Endothelial cell (in vitro differentiated cells): ENCODE data around the gene SORL1-AS1.

Experiments
- DNase-seq: peaks from one replicate; pipeline ENCODE4 v3.0.0; 2021; ENCODE audit warnings: low spot score
- H3K27ac Mint-ChIP-seq: one replicate; pipeline ENCODE4 v1.8.0; 2021; ENCODE audit warnings: mixed read lengths, inconsistent platforms; ENCODE audit not compliant: unreplicated experiment
- H3K27me3 Mint-ChIP-seq: one replicate; pipeline ENCODE4 v1.8.0; 2021; ENCODE audit warnings: mild to moderate bottlenecking, moderate library complexity, mixed read lengths, inconsistent platforms; ENCODE audit not compliant: unreplicated experiment
- H3K36me3 Mint-ChIP-seq: one replicate; pipeline ENCODE4 v1.8.0; 2021; ENCODE audit warnings: mild to moderate bottlenecking, low read depth, mixed read lengths, inconsistent platforms; ENCODE audit not compliant: unreplicated experiment
- H3K4me1 Mint-ChIP-seq: one replicate; pipeline ENCODE4 v1.8.0; 2021; ENCODE audit warnings: mild to moderate bottlenecking, mixed read lengths, inconsistent platforms; ENCODE audit not compliant: unreplicated experiment
- H3K4me3 Mint-ChIP-seq: one replicate; pipeline ENCODE4 v1.8.0; 2021; ENCODE audit warnings: mild to moderate bottlenecking, mixed read lengths, inconsistent platforms; ENCODE audit not compliant: unreplicated experiment
- H3K9me3 Mint-ChIP-seq: one replicate; pipeline ENCODE4 v1.8.0; 2021; ENCODE audit warnings: mixed read lengths, inconsistent platforms; ENCODE audit not compliant: unreplicated experiment
- TF ChIP-seq, protein P1 (sequence below): fragments of 200-600 bp; sonication (generic); IDR thresholded peaks from one replicate; pipeline ENCODE4 v1.5.0; 2021; ENCODE audit warnings: antibody characterized with exemption; ENCODE audit not compliant: unreplicated experiment

SORL1-AS1 gene

DNA sequence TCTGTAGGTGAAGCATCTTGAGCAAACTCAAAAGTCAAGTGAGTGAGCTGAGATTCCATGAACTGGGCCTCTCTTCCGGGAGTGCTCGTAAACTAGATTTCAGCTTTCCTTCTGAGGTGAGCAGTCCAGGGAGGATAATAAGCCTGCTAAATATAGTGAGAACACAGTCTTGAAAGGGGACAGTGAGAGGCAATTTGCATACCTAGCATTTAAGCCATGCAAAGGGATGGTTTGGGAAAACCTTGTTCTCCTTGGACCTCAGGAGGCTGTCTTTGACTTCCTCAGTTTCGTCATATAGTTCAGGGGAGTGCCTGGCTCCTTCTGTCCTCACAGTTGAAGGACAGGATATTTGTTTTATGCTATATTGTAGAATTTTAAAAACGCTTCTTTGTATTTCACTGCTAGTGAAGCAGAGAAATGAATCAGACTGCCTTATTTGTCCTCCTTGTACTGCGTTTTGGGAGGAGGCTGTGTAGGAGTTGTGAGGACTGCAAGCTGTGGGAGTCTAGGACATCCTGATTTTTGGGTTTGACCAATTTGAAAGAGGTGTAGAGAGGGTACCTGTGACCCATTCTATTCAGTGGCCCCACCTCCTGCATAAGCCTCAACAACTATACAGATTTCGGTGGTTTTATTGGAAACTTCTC is 11.0 kb upstream of the SORL1-AS1 start:
- H3K27me3 Mint-ChIP-seq, result peaks cover 7% of the 10 kb centered on the region

DNA sequence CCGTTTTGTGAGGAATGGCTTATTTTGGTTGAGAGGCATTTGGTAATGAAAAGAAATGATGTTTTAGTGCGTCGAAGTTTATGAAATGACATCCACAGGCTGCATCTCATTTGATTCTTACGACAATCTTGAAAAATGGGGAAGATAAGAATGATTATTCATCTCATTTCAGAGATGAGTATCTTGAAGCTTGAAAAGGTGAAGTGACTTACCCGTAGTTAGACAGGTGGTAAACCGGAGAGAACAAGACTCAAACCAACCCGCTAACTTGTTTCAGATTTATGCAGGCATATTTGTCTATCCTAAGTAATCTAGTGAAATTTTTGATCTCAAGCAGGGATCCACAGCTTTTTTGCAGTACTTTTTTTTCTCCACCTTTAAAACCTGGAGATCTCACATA is 9.1 kb upstream of the SORL1-AS1 start:
- Mint-ChIP-seq H3K36me3 (no peaks in the 10 kb centered on the region), H3K27me3 (peaks cover 7% of the 10 kb centered on the region), H3K9me3 (no peaks in the 10 kb centered on the region), H3K4me1 (peaks cover 13% of the 10 kb centered on the region), H3K4me3 (no peak overlapping the region), H3K27ac (no peak overlapping the region)
- TF ChIP-seq, protein P1, sequence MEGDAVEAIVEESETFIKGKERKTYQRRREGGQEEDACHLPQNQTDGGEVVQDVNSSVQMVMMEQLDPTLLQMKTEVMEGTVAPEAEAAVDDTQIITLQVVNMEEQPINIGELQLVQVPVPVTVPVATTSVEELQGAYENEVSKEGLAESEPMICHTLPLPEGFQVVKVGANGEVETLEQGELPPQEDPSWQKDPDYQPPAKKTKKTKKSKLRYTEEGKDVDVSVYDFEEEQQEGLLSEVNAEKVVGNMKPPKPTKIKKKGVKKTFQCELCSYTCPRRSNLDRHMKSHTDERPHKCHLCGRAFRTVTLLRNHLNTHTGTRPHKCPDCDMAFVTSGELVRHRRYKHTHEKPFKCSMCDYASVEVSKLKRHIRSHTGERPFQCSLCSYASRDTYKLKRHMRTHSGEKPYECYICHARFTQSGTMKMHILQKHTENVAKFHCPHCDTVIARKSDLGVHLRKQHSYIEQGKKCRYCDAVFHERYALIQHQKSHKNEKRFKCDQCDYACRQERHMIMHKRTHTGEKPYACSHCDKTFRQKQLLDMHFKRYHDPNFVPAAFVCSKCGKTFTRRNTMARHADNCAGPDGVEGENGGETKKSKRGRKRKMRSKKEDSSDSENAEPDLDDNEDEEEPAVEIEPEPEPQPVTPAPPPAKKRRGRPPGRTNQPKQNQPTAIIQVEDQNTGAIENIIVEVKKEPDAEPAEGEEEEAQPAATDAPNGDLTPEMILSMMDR, result no peak
- no peak for DNase-seq

More for the DNA sequence above, 11.0 kb upstream of the SORL1-AS1 start:
- DNase-seq, result no peak
- no peaks in the 10 kb centered on the region for H3K9me3 Mint-ChIP-seq
- no peak overlapping the region for H3K4me3 Mint-ChIP-seq
- no peak overlapping the region for H3K27ac Mint-ChIP-seq
- H3K36me3 Mint-ChIP-seq, result no peaks in the 10 kb centered on the region
- H3K4me1 Mint-ChIP-seq, result peaks cover 13% of the 10 kb centered on the region
- TF ChIP-seq, protein P1, result no peak

DNA sequence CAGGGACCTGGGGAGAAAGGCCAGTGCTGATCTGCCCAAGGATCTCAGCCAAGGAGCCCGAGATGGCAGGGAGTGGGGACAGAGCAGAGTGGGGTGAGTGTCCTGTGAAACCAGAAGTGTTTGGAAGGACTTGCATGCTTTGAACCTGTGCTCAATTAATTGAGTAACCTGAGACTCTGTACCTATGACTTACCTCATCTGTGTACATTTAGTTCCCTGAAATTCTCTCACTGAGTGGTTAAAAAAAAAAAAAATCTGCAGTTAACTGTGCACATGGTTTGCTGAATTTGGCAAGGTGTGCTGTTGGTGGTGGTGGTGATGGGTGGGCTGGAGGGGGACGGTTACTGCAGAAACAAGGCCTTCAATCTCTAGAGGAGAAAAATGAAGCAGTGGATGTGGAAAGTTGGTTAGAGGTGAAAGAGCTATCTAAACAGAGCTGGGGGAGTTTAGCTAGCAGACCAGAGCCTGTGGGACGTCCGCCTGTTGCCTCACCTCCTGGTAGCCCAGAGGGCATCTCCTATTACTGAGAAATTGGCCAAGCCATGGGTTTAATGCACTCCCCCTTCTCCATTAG is 8.3 kb upstream of the SORL1-AS1 start:
- Mint-ChIP-seq H3K27ac (no peak overlapping the region), H3K4me1 (peaks cover 9% of the 10 kb centered on the region)
- TF ChIP-seq, protein P1, result no peak

DNA sequence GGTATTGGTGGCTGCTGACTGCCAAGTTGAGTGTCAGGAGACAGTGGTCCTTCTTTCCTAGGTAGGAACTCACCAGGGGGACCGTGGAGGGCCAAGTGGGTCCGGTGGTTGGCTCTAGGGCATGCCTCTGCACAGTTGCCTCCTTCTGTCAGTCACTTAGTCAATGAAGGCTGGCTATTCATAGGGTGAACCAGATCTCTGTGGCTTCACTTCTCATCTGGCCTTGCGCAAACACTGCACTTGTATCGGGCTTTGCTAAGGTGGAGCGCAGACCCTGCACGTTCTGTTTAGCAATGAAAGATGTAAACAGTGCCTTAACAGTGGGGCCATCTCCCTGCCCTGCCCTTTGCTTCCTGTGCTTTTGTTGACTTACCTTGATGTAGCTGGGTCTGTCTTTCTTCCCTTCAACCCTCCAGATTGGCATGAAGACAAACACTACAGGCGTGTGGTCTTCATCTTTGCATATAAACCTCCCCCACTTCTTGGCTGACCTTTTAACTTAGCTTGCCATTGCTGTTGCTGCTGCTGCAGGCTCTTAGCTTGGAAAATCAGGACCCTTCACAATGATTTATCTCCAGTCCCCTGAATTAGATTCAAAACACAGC is 6.7 kb upstream of the SORL1-AS1 start:
- Mint-ChIP-seq H3K4me3 (no peak overlapping the region), H3K9me3 (no peaks in the 10 kb centered on the region), H3K27ac (no peak overlapping the region), H3K4me1 (peaks cover 7% of the 10 kb centered on the region), H3K27me3 (peaks cover 2% of the 10 kb centered on the region), H3K36me3 (no peaks in the 10 kb centered on the region)
- TF ChIP-seq, protein P1, result no peak
- DNase-seq, result no peak

More for the DNA sequence above, 8.3 kb upstream of the SORL1-AS1 start:
- Mint-ChIP-seq H3K9me3 (no peaks in the 10 kb centered on the region), H3K27me3 (peaks cover 4% of the 10 kb centered on the region), H3K36me3 (no peaks in the 10 kb centered on the region), H3K4me3 (no peak overlapping the region)
- DNase-seq, result no peak

DNA sequence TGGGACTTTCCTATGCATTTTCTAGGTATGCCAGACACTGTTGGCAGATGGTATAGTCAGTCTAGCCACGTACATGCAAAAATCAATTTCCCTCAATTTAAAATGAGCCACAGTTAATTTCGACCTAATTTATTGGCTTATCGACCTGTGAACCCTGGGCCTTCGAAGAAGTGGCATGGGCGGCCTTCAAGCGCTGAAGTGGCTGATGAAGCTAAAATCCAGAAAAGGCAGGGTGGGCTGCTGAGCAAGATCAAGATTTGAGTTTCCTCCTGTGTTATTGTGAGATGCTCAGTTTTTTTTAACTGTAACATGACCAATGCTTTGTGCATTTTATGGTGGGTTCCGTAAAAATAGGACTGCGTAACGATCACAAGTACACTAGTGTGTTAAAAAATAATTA is 5.8 kb upstream of the SORL1-AS1 start:
- H3K27me3 Mint-ChIP-seq, result peaks cover 1% of the 10 kb centered on the region
- no peak overlapping the region for H3K27ac Mint-ChIP-seq
- TF ChIP-seq, protein P1, result no peak
- no peak overlapping the region for H3K4me3 Mint-ChIP-seq
- DNase-seq, result no peak
- H3K36me3 Mint-ChIP-seq, result no peaks in the 10 kb centered on the region
- peaks cover 7% of the 10 kb centered on the region for H3K4me1 Mint-ChIP-seq
- H3K9me3 Mint-ChIP-seq, result no peaks in the 10 kb centered on the region
